Suppressor macrophage treated with lipopolysaccharide for 4 hours (primary cell): ENCODE results near the gene IFITM1.
"Not testable (repeated sequence)": the region's sequence is repeated elsewhere in the genome, so short reads cannot be mapped to it uniquely, and the experiment has no call there.

Experiments used
- DNase-seq: peaks from one replicate; pipeline ENCODE4 v3.0.0-alpha.2; 2020

Gene IFITM1

GRCh38 chr11:282630-283360 is 31.0 kb upstream of the IFITM1 start:
- no peak for DNase-seq

- DNase-seq, result no peak
These were observed 30.3 kb upstream of the IFITM1 start for GRCh38 chr11:283405-284104.

- no peak for DNase-seq
These were observed 29.5 kb upstream of the IFITM1 start for GRCh38 chr11:284105-285020.

GRCh38 chr11:285021-285893 is 28.6 kb upstream of the IFITM1 start:
- DNase-seq, result no peak

- DNase-seq, result no peak
These were observed 28.0 kb upstream of the IFITM1 start for GRCh38 chr11:285894-286220.

- DNase-seq, result not testable (repeated sequence)
These were observed 26.6 kb upstream of the IFITM1 start for GRCh38 chr11:286977-287820.

GRCh38 chr11:287821-288477 is 25.9 kb upstream of the IFITM1 start:
- DNase-seq, result no peak

GRCh38 chr11:288478-289397 is 25.1 kb upstream of the IFITM1 start, which contains the start of gene PGGHG:
Gene PGGHG, plus strand, starts transcription at chr11:289126. Its CDS starts 691 bp downstream, at chr11:289817.
- peak; percentile 65 for DNase-seq

- no peak for DNase-seq
These were observed 24.5 kb upstream of the IFITM1 start for GRCh38 chr11:289398-289711.

GRCh38 chr11:289712-290620 is 23.9 kb upstream of the IFITM1 start:
- no peak for DNase-seq

- DNase-seq, result no peak
These were observed 23.1 kb upstream of the IFITM1 start for GRCh38 chr11:290621-291231.

GRCh38 chr11:291281-292210 is 22.3 kb upstream of the IFITM1 start:
- DNase-seq, result no peak

- no peak for DNase-seq
These were observed 21.4 kb upstream of the IFITM1 start for GRCh38 chr11:292211-293121.

GRCh38 chr11:293271-293851 is 20.5 kb upstream of the IFITM1 start:
- DNase-seq, result no peak

GRCh38 chr11:293852-294661 is 19.8 kb upstream of the IFITM1 start:
- no peak for DNase-seq
